NCI-H345 treated with DMSO at 0.1 percent for 48 hours (cell line): ENCODE data around the gene CCL21.

Experiments used
- DNase-seq: peaks from one replicate; lab custom pipeline; 2025; ENCODE audit not compliant: unreplicated experiment; lab: John Stamatoyannopoulos, UW

CCL21 gene

GRCh38 chr9:34709196-34709978, 549 bp downstream of the CCL21 start:
- DNase-seq: no peak

GRCh38 chr9:34707130-34707529, 2.8 kb downstream of the CCL21 start:
- no peak for DNase-seq

DNA sequence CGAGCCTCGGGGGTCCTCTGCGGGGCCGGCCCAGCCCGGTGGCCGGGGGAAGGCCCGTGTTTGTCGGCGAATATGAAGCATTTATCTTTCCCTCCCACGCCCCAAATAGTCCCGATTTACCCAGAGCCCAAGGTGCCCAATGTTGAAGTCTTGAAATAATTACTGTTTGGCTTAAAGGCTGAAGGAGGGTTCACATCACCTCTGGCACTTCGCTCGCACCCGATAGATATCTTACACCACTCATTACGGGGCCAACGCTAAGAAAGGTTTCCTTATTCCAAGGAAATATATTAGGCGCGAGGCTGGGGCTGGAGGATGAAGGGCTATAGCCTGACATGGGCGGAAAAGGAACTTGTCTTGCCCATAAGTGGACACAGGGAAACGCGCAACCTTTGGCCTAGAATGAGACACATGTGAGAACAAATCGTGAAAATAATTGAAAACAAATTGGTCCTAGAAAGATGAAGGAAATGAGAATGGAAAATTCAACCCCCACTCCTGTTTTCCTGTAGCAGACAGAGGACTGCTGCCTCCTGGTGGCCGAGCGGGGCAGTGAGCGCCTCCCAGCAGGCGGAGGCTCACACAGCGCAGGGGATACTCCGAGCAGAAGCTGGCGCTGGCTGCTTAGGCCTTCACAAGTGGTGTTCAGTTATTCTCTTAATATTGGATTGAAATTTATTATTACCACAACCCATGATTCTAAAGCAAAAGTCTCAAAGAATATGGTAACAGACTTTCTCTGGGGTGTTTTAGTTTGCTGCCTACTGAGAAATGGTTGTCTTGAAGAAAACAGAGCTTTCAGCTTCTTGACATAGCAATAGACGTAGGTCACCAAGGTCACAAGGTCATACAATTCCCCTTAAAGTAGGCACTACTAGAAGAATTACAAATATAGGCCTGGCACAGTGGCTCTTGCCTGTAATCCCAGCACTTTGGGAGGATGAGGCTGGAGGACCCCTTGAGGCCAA, 7.9 kb downstream of the CCL21 start:
- DNase-seq: peak; percentile 46

- peak; percentile 15 for DNase-seq
Observed at GRCh38 chr9:34701023-34701768, 8.7 kb downstream of the CCL21 start.

DNA sequence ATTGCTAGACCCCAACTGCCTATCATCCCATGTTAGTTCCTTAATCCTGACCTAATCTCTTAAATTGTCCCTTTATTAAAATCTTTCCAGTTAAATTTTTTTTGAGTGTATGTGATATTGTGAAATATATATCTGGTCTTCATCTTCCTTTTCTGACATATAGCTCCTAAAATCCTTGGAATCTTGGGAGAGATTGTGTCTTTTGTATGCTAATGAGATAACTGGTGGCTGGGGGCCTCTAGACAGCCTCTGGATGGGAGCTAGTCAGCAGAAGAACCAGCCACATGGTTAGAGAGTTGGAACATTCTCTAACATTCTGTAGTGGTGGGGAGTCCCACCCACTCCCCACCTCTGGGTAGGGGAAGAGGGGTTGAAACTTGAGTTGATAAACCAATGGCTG, 15.1 kb downstream of the CCL21 start:
- no peak for DNase-seq

DNA sequence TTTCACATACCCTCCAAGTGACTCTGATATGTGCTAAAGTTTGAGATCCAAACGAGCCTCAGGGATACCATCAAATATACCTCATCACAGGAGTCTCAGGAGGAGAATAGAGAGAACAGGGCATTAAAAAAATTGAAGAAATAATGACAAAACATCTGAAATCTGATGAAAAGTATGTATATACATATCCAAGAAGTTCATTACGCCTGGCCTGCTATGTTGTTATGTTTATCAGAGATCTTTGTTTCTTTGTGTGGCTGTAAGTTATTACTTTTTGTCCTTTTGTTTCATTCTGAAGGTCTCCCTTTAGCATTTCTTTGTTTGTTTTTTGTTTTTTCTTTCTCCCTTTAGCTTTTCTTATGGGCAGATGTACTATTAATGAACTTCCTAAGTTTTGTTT, 16.4 kb downstream of the CCL21 start:
- DNase-seq: no peak

DNA sequence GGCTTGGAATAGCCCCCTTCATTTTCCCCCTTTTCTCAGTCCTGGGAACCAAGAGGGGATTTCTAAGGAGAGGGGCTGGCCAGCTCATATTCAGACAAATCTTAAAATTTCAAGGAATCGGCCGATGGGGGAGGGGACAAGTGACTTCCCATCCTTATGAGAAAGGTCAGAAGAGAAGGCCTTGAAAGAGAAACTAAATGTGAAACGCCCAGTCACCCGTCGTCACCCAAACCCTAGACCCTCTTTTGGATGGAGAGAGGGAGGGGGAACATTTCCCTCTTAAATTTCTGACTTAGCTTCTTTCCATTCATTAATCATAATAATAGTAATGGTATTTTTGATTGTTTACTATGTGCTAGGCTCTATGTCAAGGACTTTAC, 18.0 kb downstream of the CCL21 start:
- DNase-seq: no peak

GRCh38 chr9:34690983-34691935, 18.7 kb downstream of the CCL21 start, which contains the start of gene CCL19:
Gene CCL19 (minus strand): TSS chr9:34691276. CDS start chr9:34691139, 137 bp downstream.
- no peak for DNase-seq

DNA sequence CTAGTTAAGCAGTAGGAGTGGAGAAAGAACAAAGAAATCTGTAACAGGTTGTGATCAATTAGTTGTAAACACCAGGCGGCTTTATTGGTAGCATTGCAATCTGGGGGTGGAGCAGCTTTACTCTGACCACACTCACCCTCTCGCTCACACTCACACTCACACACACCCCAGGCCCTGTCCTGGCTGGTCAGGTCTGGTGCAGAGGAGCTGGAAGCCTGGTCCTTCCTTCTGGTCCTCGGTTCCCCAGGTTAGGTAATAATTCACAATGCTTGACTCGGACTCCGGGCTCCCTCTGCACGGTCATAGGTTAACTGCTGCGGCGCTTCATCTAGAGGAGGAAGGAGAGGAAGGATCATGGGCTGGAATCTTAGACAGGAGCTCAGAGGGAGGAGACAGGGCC, 20.4 kb downstream of the CCL21 start:
- DNase-seq: no peak

DNA sequence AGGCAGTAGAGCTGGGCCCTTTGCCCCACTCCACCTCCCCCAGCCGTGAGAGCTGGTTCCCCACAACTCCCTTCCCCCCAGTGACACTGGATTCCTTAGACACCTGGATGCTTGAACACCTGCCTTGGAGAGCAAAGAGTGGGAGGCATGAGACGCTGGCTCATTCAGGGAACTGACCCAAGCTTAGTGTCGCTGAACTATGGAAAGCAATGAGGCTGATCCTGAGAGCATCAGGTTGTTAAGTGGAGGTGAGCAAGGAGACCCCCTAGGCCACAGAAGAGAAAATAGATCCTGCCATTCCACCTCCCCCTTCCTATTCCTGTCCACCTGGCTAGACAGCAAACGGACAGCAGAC, 20.8 kb downstream of the CCL21 start:
- DNase-seq: no peak

GRCh38 chr9:34688329-34689115, 21.4 kb downstream of the CCL21 start:
- DNase-seq: no peak

GRCh38 chr9:34687276-34688030, 22.5 kb downstream of the CCL21 start:
- DNase-seq: no peak

GRCh38 chr9:34686732-34687131, 23.2 kb downstream of the CCL21 start:
- no peak for DNase-seq

GRCh38 chr9:34686231-34686630, 23.7 kb downstream of the CCL21 start:
- no peak for DNase-seq

DNA sequence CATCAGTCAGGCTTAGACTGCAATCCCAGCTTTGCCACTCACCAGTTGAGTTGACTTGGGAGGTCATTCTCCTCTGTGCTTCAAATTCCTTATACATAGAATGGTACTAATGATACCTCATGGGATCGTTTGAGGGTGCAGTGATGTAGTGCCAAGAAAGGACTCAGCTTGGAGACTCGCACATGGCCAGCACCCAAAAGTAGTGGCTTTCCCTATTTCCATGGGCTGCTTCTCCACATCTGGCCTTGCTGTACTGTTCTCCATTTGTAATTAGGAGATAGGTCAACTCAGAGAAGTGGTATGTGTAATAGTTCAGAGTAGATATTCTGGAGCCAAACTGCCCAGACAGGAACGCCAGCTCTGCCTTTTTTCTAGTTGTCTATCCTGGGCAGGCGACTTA, 24.3 kb downstream of the CCL21 start:
- no peak for DNase-seq

GRCh38 chr9:34684816-34685215, 25.1 kb downstream of the CCL21 start:
- DNase-seq: no peak

DNA sequence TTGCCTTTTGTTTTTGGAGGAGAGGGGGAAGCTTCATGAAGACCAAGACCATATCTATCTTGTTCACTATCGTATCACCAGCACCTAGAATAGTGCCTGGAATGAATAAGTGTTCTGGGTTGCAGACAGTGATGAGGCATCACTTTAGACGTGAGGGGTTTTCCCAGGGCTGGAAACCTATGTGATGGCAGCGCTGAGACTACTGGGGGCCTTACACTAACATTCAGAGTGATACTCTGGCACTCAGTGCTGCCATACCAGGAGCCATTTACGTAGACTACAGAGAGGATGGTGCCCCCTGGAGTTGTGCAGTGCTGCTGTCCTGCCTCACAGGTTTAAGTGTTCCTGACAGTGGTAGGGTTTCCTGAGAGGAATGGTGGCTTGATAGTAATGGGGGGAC, 25.8 kb downstream of the CCL21 start:
- no peak for DNase-seq

DNA sequence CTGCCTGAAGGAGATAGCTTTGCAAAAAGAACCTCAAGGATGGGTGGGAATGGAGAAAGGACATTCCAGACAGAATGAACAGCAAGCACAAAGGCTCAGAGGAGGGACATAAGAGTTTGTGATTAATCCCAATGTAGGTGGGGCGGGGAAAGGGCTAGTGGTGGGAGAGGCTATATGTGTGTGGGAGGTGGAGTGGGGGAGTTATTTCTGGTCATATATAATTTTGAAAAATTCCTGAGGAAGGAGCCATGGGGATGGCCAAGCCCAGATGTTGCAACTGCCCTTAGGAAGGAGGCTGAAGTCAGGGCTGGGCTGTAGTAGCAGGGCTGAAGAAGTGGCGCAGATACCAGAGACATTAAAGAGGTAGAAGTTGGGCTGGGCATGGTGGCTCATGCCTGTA, 34.1 kb downstream of the CCL21 start:
- DNase-seq: no peak
